NCI-H460 (cell line): ENCODE data around the gene SLC35A3. TPM values are rescaled to one million over a fixed set of nuclear protein-coding genes. Genes with fewer than 3 reads are reported as not detected.
"Not testable (repeated sequence)": the region's sequence is repeated elsewhere in the genome, so short reads cannot be mapped to it uniquely, and the experiment has no call there.

Experiments used
- DNase-seq: peaks from one replicate; pipeline ENCODE4 v3.0.0-alpha.2; 2016; ENCODE audit warnings: low read depth; ENCODE audit errors: extremely low read depth
- total RNA-seq: library from RNA; depleted of rRNA; stranded (reverse); fragments of >200 nt; shearing (Covaris generic); gene quantifications from 2 replicates; pipeline ENCODE4 v1.2.3, GENCODE V29; 2014

SLC35A3 gene
- total RNA-seq, 1 experiment from 2014 or later = 31.9 TPM

DNA sequence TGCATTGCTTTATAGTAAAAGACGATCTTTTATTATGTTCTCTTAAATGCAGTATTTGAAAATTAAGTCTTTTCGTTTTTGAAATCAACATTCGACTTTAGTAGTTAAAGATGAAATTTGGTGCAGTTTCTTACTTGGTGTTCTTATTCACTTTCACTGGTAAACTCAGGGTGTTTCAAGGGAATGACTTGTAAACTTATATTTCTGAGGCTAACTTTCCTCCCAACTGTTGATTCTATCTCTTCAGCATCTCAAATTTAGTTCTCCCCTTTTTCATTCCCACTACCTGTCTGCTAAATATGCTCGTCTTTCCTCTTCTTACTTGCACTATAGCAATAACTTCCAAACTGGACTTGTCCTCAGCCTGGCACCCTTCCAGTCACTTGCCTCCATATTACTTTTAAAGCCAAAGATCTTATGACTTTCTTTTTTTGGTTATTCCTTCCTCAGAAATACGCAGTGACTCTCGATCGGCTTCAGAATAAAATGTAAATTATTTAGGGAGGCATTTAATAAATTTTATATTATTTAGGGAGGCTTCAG lies 988 bp downstream of the SLC35A3 start:
- no peak for DNase-seq

DNA sequence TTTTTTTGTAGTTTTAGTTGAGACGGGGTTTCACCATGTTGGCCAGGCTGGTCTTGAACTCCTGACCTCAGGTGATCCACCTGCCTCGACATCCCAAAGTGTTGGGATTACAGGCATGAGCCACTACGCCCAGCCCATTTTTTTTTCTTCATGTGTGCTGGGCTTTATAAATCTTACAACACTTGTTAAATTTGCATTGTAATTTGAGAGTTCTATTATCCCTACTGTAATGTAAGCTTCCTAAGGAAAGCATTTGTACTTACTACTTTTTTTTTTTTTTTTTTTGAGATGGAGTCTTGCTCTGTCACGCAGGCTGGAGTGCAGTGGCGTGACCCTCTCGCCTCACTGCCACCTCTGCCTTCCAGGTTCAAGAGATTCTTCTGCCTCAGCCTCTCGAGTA lies 2.3 kb downstream of the SLC35A3 start:
- not testable (repeated sequence) for DNase-seq

DNA sequence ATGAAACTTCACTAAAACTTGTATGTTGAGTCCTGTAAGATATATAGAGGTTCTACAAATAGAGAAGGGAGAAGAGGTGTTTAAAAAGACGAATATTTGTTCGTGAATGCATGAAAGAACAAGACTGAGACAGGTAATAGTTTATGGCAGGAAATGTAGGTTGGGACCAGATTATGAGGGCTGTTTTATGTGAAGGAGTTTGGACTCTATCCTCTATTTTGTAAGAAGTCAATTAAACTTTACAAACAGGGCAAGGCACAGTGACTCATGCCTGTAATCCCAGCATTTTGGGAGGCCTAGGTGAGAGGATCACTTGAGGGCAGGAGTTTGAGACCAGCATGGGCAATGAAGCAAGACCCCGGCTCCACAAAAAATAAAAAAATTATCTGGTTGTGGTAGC lies 5.7 kb downstream of the SLC35A3 start:
- no peak for DNase-seq

DNA sequence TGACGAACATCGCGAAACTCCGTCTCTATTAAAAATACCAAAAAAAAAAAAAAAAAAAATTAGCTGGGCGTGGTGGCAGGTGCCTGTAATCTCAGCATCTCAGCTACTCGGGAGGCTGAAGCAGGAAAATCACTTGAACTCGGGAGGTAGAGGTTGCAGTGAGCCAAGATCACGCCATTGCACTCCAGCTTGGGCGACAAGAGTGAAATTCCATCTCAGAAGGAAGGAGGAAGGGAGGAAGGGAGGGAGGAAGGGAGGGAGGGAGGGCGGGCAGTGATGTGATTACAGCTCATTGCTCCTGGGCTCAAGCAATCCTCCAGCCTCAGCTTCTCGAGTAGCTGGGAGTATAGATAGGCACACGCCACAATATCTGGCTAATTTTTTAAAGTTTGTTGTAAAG lies 7.5 kb downstream of the SLC35A3 start:
- not testable (repeated sequence) for DNase-seq

DNA sequence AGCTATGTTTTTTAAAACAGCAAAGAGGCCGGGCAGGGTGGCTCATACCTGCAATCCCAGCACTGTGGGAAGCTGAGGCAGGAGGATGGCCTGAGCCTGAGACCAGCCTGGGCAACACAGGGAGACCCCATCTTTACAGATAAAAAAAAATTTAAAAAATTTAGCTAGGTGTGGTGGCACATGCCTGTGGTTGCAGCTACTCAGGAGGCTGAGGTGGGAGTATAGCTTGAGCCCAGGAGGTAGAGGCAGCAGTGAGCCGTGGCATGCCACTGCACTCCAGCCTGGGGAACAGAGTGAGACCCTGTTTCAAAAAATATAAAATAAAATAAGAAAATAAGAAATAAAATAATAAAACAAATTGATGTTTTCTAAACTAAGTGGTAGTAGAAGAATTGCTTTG lies 8.4 kb downstream of the SLC35A3 start:
- DNase-seq = no peak

DNA sequence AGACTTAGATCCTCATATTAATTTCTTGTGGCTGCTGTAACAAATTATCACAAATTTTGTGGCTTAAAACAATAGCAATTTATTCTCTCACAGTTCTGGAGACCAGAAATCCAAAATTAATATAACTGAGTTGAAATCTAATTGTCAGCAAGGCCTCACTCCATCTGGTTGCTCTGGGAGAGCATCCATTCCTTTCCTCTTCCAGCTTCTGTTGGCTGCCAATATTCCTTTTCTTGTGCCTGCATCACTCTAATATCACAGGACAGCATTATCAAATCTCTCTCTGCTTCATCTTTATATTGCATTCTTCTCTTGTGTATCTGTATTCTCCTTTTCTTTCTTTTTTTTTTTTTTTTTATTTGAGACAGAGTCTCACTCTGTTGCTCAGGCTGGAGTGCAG lies 9.3 kb downstream of the SLC35A3 start:
- DNase-seq = no peak

DNA sequence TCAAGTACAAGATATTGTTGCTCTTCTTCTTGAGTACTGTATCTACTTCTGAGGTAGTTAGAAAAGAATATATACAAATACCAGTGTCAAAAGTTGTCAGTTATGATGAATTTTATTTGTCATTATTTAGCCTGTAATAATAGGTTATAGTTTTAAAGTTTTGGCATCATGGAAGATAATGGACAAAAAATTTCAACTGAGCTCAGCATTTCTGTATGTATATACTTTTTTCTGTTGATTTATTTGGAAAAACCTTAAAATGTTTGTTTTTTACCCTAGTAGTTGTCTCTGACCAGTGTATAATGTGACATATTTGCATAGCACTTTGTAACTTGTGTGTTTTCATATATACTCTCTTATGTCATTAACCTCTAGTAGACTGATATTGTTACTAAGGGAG lies 11.1 kb downstream of the SLC35A3 start:
- DNase-seq = no peak

DNA sequence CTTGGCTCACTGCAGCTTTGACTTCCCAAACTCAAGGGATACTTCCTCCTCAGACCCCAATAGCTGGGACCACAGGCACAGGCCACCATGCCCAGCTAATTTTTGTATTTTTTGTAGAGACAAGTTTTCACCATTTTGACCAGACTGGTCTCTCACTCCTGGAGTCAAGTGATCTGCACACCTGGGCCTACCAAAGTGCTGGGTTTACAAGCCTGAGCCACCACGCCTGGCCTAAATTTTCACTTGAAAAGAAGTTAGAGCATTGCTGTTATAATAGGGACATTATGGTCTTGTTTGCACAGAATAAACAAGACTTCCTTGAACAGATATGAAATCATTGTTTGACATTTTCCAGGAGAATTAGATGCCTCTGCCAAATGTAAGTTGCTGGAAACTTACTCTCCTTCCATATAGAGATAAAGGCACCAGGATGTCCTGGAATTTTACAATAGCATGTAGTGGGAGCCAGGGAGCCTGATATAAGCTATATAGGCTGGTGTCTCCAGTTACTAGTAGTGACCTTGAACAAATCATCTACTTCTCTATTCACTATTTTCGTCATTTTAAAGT lies 16.9 kb downstream of the SLC35A3 start:
- no peak for DNase-seq

DNA sequence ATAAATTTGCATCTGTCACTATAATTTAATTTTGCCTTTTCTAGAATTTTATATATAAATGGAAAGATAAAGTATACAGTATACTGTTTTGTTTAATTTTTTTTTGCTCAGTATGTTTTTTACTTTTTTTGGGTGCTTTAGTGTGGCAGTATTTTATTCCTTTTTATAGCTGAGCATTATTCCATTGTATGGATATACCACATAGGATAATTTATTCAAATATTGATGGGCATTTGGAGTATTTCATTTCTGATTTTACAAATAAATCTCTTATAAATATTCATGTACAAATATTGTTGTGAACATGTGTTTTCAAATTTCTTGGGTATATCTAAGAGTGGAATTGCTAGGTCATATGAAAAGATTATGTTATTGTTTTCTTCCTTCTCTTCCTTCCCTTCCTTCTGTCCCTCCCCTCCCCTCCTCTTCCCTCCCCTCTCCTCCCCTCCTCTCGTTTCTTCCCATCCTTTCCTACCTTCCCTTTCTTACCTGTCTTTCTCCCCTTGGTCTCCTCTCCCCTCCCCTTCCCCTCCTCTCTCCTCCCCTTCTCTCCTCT lies 18.5 kb downstream of the SLC35A3 start:
- DNase-seq = no peak

DNA sequence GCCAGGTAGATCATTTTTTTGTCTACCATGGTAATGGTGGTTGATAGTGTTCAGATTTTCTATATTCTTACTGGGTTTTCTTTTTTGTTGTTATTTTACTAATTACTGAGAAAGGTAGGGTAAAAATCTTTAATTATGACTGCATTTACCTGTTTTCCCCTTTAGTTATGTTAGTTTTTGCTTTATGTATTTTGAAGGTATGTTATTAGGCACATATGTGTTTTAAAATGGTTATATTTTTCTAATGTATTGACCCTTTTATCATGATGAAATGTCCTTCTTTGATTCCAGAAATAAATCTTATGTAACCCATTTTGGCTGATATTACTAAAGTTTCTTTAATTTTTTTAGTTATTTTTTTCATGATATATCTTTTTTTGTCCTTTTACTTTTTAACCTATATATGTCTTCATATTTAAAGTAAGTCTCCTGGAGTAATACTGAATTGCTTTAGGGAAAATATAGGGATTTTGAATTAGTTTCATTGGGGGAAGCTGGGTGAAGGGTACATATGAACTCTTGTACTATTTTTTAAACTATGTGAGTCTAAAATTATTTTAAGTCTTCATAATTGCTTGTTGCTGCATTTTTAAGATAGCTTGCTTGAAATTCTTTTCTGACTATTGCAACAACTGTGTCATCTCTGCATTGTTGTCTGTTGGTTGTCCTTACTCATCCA lies 22.4 kb downstream of the SLC35A3 start:
- DNase-seq = no peak

DNA sequence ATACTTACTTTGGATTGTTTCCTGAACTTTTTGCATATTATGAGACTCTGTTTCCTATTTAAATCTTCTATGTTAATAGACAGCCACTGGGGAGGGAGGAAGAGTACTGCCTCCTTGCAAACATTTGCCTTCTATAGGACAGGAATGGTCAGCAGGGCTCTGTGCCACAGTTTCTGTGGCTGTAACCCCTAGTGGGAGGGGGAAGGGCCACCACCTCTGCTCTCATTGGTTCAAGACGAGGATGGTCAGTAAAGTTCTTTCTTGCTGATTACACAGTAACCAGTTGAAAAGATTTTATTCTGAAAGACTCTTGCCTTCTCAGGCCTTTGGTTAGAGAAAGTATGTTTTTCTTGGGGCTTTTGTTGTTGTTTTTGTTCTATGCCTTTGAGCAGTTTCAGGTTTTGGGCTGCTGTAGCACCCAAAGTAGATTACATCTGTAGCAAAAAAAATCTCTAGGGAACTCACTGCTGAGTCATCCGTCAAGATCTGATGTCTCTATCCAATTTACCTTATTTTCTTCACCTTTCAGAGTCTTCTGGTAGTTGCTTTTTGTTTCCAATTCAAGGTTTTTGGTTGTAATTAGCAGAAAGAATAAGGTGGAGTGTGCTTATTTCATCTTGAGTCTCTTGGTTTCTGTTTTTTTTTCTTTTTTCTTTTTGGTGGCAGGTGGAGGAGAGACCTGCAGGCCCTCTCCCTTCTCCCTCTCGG lies 23.1 kb downstream of the SLC35A3 start:
- no peak for DNase-seq

DNA sequence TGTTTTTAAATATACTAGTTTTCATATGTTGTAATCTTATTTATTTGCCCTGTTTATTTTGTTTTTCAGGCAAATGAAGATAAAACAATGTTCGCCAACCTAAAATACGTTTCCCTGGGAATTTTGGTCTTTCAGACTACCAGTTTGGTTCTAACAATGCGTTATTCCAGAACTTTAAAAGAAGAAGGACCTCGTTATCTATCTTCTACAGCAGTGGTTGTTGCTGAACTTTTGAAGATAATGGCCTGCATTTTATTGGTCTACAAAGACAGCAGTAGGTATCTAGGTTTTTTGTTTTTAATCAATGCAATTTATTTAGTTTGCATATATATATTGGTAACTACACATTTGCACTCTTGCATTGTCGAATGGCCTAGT lies 23.7 kb downstream of the SLC35A3 start:
- DNase-seq = no peak

DNA sequence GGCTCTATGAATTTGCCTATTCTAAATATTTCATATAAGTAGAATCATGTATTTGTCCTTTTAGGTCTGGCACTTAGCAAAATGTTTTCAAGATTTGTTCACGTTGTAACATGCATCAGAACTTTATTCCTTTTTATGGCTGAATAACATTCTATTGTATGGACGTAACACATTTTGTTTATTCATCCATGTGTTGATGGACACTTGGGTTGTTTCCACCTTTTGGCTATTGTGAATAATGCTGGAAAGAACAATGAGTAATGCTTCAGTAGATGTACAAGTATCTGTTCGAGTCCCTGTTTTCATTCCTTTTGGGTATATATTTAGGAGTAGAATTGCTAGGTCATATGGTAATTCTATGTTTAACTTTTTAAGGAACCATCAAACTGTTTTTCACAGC lies 24.7 kb downstream of the SLC35A3 start:
- no peak for DNase-seq

DNA sequence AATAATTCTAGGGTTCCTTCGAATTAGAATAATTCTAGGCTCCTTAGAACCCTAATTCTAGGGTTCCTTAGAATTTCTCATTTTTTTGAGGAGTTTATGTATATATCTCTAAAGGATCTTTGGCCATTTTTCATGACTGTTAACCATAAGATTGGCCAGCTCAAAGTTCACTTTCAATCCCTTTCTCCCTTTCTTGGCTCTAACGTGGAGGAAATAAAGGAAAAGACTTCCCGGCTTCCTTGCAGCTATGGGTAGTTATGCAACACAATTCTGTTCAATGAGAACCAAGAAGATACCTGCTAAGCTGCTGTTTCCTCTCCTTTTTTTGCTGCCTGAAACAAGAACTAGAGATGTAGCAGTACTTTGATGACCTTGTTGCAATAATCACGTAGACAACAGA lies 27.2 kb downstream of the SLC35A3 start:
- DNase-seq = no peak

DNA sequence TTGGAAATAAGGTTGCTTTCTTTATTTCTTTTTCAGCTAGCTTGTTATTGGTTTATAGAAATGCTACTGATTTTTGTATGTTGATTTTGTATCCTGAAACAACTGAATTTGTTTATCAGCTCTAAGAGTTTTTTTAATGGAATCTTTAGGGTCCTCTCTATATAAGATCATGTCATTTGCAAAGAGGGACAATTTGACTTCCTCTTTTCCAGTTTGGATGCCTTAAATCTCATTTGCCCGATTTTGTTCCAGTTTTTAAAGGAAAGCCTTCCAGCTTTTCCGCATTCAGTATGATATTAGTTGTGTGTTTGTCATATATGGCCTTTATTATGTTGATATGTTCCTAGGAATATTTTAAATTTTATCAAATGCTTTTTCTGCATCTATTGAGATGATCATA lies 31.7 kb downstream of the SLC35A3 start:
- no peak for DNase-seq

DNA sequence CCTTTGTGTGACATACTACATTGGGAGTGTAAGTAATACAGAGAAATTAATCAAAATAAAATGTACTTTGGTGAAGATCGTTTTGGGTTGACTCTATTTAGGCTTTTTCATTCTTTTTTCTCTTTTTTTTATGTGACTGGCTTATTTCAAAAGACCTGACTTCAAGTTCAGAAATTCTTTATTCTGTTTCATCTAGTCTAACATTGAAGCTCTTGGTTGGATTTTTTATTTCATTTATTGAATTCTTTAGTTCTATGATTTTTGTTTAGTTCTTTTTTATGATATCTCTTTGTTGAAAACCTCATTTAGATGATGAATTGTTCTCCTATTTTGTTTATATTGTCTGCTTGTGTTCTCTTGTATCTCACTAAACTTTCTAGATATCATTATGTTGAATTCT lies 35.6 kb downstream of the SLC35A3 start:
- no peak for DNase-seq

DNA sequence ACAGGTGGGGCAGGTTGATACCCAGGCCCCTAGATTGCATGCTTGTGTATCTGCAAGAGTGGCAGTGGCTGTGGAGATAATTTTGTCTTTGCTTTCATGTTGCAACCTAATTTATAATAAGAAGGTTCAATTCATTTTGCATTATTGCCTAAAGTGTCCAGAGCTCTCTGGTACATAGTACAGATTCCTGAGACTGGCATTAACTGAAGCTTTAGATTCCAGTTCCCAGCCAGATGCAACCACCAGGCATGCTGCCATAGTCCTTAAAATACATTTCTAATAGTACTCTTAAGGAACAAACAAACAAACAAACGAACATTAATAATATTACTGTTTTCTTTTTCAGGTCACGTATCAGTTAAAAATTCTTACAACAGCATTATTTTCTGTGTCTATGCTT lies 36.9 kb downstream of the SLC35A3 start:
- DNase-seq = no peak

DNA sequence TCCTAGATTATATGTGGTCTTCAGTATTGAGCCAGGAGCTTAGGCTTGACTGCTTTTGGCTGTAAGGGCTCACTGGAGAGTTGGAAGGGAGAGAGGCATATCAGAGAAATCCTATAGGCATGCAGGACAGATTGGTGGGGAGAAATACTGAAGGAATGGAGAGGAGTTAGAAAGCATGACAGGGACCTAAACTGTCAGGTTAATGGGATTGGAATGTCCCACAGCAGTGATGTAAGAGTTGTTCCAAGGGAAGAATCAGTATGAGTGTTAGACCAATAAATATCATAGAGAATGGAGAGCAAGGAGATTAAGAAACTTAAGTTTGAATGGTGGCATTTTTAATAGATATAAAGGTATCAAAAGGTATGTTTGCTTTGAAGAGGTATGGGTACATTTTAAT lies 39.7 kb downstream of the SLC35A3 start:
- DNase-seq = no peak

DNA sequence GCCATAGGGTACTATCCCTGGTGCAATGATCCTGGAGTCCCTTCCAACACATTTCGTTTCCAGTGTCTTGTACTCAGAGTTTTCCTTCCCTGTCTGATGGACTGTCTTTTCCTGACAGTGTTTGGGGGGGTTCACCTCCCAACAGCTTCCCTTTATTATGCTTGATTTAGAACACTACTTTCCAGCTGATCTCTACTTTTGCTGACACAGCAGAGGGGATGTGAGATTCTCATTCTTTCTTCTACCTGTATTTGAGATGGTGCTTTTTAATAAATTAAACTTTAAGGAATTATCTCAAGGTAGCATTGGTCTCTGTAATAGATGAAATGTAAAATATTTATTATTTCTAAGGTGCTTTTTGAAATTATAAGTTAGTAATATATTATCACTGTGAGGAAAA lies 41.0 kb downstream of the SLC35A3 start:
- DNase-seq = no peak

DNA sequence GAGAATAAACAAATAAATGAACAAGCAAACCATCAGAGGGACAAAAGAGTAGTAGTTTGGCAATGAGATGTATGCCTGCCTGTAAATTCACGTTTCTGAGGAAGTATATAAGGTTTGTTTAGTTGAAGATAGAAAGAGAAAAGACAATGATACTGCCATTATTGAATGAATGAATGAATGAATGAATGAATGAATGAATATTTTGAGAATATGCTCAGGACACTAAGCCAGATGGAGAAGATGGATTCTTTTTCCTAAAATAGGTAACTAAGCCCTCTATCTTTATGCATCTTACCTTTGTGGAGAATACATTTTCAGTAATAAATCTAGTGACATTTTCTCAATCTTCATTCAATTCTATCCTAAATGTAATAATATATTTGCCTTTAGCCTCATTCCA lies 49.4 kb downstream of the SLC35A3 start:
- no peak for DNase-seq

DNA sequence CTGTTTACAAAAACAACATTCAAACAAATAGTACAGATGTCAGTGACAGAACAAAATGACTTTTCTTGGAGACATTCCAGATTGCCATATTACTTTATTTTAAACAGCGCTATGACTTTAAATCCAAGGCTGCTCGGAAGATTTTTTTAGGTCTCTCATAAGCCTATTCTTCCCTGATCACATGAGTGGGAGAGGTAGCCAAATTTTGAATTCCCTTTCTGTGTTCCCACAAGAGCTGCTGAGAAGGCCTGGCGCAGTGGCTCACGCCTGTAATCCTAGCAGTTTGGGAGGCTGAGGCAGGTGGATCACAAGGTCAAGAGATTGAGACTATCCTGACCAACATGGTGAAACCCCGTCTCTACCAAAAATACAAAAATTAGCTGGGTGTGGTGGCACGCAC lies 53.7 kb downstream of the SLC35A3 start:
- no peak for DNase-seq

DNA sequence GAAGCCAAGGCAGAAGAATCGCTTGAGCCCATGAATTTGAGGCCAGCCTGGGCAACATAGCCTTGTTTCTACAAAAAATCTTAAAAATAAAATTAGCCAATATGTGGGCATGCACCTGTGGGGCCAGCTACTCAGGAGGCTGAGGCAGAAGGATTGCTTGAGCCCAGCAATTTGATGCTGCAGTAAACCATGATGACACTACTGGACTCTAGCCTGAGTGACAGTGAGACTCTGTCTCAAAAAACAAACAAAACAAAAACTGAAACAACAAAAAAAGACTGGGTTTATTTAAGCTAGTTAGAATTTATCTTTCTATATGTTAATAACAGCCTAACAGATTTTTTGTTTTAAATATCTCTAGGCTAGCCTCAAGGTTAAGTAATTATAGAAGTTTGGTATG lies 57.4 kb downstream of the SLC35A3 start:
- DNase-seq = no peak
